PC-3 (cell line): Measurements from ENCODE around the gene HSD17B11. TPM values are rescaled to one million over a fixed set of nuclear protein-coding genes. Genes with fewer than 3 reads are reported as not detected.

ENCODE experiments used
- ATAC-seq: fragments of 200-7000 bp; cut with Tn5 transposase; 2 replicates; pipeline ENCODE4 v1.9.1; 2020; ENCODE audit warnings: mild to moderate bottlenecking, moderate library complexity
- BruUV-seq: library from RNA; stranded (reverse); fragments of 400-500 nt; replicated peaks from 2 replicates; lab custom pipeline; 2021; lab: Mats Ljungman, UMichigan
- CTCF ChIA-PET: fragments of 300-600 bp; sonication (Branson Sonifier 250); formaldehyde crosslinking; loops from one replicate; lab custom pipeline; 2022; ENCODE audit warnings: antibody characterized with exemption; lab: Charles Lee
- POLR2A ChIA-PET: fragments of 300-600 bp; sonication (Branson Sonifier 250); formaldehyde crosslinking; loops from one replicate; lab custom pipeline; 2022; ENCODE audit warnings: antibody characterized with exemption; ENCODE audit not compliant: unreplicated experiment; lab: Charles Lee
- DNase-seq: peaks from one replicate; pipeline ENCODE4 v3.0.0-alpha.2; 2015
- H2AFZ ChIP-seq: fragments of 300-600 bp; sonication (generic); 2 replicates; pipeline ENCODE4 v1.6.0; 2016; ENCODE audit warnings: antibody characterized with exemption, low read length
- H3F3A ChIP-seq: fragments of 300-600 bp; sonication (generic); one replicate; pipeline ENCODE4 v1.6.0; 2017; ENCODE audit warnings: antibody characterized with exemption, low read length, control low read depth, mild to moderate bottlenecking; ENCODE audit not compliant: unreplicated experiment
- H3K27ac ChIP-seq: fragments of 300-600 bp; sonication (generic); 2 replicates; pipeline ENCODE4 v1.5.1; 2016; ENCODE audit warnings: mild to moderate bottlenecking, low read length
- H3K27me3 ChIP-seq: fragments of 300-600 bp; sonication (generic); 2 replicates; pipeline ENCODE4 v1.6.1; 2016; ENCODE audit warnings: low read length, mixed read lengths
- H3K36me3 ChIP-seq: fragments of 300-600 bp; sonication (generic); 2 replicates; pipeline ENCODE4 v1.6.1; 2016; ENCODE audit warnings: low read depth, mixed run types, low read length, mixed read lengths
- H3K4me1 ChIP-seq: fragments of 300-600 bp; sonication (generic); 2 replicates; pipeline ENCODE4 v1.5.1; 2016; ENCODE audit warnings: low read length; ENCODE audit not compliant: insufficient read depth
- H3K4me2 ChIP-seq: fragments of 300-600 bp; sonication (generic); 2 replicates; pipeline ENCODE4 v1.6.0; 2016; ENCODE audit warnings: low read length
- H3K4me3 ChIP-seq: fragments of 300-600 bp; sonication (generic); 2 replicates; pipeline ENCODE4 v1.5.1; 2016; ENCODE audit warnings: mild to moderate bottlenecking, low read length, mixed read lengths
- H3K79me2 ChIP-seq: fragments of 300-600 bp; sonication (generic); 2 replicates; pipeline ENCODE4 v1.6.1; 2017; ENCODE audit warnings: low read length, mixed read lengths
- H3K9ac ChIP-seq: fragments of 300-600 bp; sonication (generic); 2 replicates; pipeline ENCODE4 v1.6.0; 2016; ENCODE audit warnings: mild to moderate bottlenecking, low read length
- H3K9me2 ChIP-seq: fragments of 300-600 bp; sonication (generic); replicated peaks from 2 replicates; pipeline ENCODE4 v1.6.1; 2016; ENCODE audit warnings: mixed run types, low read length, mixed read lengths
- H3K9me3 ChIP-seq: fragments of 300-600 bp; sonication (generic); 2 replicates; pipeline ENCODE4 v1.6.1; 2016; ENCODE audit warnings: low read length, mixed read lengths
- H4K20me1 ChIP-seq: fragments of 300-600 bp; sonication (generic); 2 replicates; pipeline ENCODE4 v1.6.1; 2016; ENCODE audit warnings: low read length, mixed read lengths
- EZH2 ChIP-seq: fragments of 300-600 bp; sonication (generic); IDR thresholded peaks from one replicate; pipeline ENCODE4 v1.6.1; 2017; ENCODE audit warnings: antibody characterized with exemption, mild to moderate bottlenecking, low read length; ENCODE audit not compliant: unreplicated experiment
- EZH2phosphoT487 ChIP-seq: fragments of 300-600 bp; sonication (generic); IDR thresholded peaks from 2 replicates; pipeline ENCODE4 v1.6.1; 2018; ENCODE audit warnings: mild to moderate bottlenecking, antibody characterized with exemption, low read length, borderline replicate concordance
- intact Hi-C: fragments of 100-400 bp; cut with micrococcal nuclease; formaldehyde crosslinking; loops from 2 replicates; pipeline ENCODE4 v1.9.0; 2023
- total RNA-seq: library from RNA; depleted of rRNA; stranded (reverse); fragments of >200 nt; gene quantifications from 2 replicates; pipeline ENCODE4 v1.2.3, GENCODE V29; 2014
- TF ChIP-seq, protein P1 (sequence below): fragments of 300-600 bp; sonication (generic); conservative IDR thresholded peaks from 2 replicates; pipeline ENCODE4 v1.5.1; 2017; ENCODE audit warnings: antibody characterized with exemption, low read depth, mild to moderate bottlenecking, low read length

The HSD17B11 gene
- total RNA-seq, 1 experiment from 2014 or later: 4.7 TPM

- DNase-seq (no peak), ATAC-seq (no peak)
- no peaks in the 10 kb centered on the region for H3K36me3 ChIP-seq
- H3K4me3 ChIP-seq: peak overlapping the region; percentile 78
- H3K4me2 ChIP-seq: peak overlapping the region; percentile 91
- H3K27ac ChIP-seq: peak overlapping the region; percentile 11; the same call in 1 of the 2 replicates
- H4K20me1 ChIP-seq: no peaks in the 10 kb centered on the region
- H3K9ac ChIP-seq: peak overlapping the region; percentile 58; the same call in 1 of the 2 replicates
- CTCF ChIA-PET: no interaction called here
- BruUV-seq: no TSS peak
- intact Hi-C loops: loop anchor here (5.0 kb wide), 1 partner anchor 34 kb away; no protein-coding TSS in a partner anchor
- H2AFZ ChIP-seq: peak overlapping the region; percentile 88
- H3F3A ChIP-seq: no peaks in the 10 kb centered on the region
- no peaks in the 10 kb centered on the region for H3K9me2 ChIP-seq
- no peaks in the 10 kb centered on the region for H3K79me2 ChIP-seq
- POLR2A ChIA-PET: interaction anchor here (0.6 kb wide), 2 partner anchors 69 to 1764 kb away, joined by 3 to 4 read pairs; no protein-coding TSS in a partner anchor
- H3K27me3 ChIP-seq: no peaks in the 10 kb centered on the region
- peaks cover 13% of the 10 kb centered on the region for H3K4me1 ChIP-seq
- H3K9me3 ChIP-seq: no peaks in the 10 kb centered on the region
- TF ChIP-seq EZH2: no peak
- TF ChIP-seq EZH2phosphoT487: no peak
- TF ChIP-seq, protein P1, sequence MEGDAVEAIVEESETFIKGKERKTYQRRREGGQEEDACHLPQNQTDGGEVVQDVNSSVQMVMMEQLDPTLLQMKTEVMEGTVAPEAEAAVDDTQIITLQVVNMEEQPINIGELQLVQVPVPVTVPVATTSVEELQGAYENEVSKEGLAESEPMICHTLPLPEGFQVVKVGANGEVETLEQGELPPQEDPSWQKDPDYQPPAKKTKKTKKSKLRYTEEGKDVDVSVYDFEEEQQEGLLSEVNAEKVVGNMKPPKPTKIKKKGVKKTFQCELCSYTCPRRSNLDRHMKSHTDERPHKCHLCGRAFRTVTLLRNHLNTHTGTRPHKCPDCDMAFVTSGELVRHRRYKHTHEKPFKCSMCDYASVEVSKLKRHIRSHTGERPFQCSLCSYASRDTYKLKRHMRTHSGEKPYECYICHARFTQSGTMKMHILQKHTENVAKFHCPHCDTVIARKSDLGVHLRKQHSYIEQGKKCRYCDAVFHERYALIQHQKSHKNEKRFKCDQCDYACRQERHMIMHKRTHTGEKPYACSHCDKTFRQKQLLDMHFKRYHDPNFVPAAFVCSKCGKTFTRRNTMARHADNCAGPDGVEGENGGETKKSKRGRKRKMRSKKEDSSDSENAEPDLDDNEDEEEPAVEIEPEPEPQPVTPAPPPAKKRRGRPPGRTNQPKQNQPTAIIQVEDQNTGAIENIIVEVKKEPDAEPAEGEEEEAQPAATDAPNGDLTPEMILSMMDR: no peak
Measured at GRCh38 chr4:87306056-87306455, 84.9 kb downstream of the HSD17B11 start.

- no peaks in the 10 kb centered on the region for H3K9me3 ChIP-seq
- no TSS peak for BruUV-seq
- intact Hi-C loops: loop anchor here (5.0 kb wide), 1 partner anchor 33 kb away; no protein-coding TSS in a partner anchor
- ATAC-seq (no peak), DNase-seq (no peak)
- H3K27me3 ChIP-seq: no peaks in the 10 kb centered on the region
- no peaks in the 10 kb centered on the region for H4K20me1 ChIP-seq
- H3K4me2 ChIP-seq: peak overlapping the region; percentile 91
- peaks cover 13% of the 10 kb centered on the region for H3K4me1 ChIP-seq
- peak overlapping the region; percentile 58 for H3K9ac ChIP-seq
- TF ChIP-seq, protein P1: no peak
- no peak for TF ChIP-seq EZH2
- no peak for TF ChIP-seq EZH2phosphoT487
- H2AFZ ChIP-seq: peak overlapping the region; percentile 88
- H3K4me3 ChIP-seq: peak overlapping the region; percentile 78
- CTCF ChIA-PET: no interaction called here
- no peaks in the 10 kb centered on the region for H3K79me2 ChIP-seq
- peak overlapping the region; percentile 66 for H3K27ac ChIP-seq
- POLR2A ChIA-PET: interaction anchor here (0.6 kb wide), 1 partner anchor 1763 kb away, joined by 3 read pairs; no protein-coding TSS in a partner anchor
- no peaks in the 10 kb centered on the region for H3K9me2 ChIP-seq
- no peaks in the 10 kb centered on the region for H3F3A ChIP-seq
- no peaks in the 10 kb centered on the region for H3K36me3 ChIP-seq
Measured at GRCh38 chr4:87305562-87305961, 85.4 kb downstream of the HSD17B11 start.
